ENCODE measurements around the gene CTIF. TPM values are rescaled to one million over a fixed set of nuclear protein-coding genes. Genes with fewer than 3 reads are reported as not detected.

The CTIF gene
- polyA plus RNA-seq, 4 donors: 8.1 to 22.6 (median 11.3) TPM

DNA sequence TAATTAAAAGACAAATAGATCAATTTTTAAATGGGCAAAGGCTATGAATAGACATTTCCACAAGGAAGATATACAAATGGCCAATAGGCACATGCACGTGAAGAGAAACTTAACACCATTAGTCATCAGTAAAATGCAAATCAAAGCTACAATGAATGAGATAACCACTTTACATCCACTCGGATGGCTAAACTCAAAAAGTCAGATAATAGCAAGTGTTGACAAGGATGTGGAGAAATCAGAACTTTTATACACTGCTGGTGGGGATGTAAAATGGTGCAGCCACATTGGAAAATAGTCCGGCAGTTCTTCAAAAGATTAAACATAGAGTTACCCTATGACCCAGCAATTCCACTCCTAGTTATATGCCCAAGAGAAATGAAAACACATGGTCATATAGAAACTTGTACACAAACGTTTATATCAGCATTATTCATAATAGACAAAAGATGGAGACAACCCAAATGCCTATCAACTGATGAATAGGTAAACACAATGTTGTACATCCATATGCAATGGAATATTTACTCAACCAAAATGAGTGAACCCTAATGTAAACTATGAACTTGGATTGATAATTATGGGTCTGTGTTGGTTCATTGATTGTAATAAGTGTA, 360.8 kb downstream of the CTIF start:
- 71 to 81% (median 73%) methylated on average over 4 of the region's 4 CpGs for whole genome bisulfite sequencing, 3 donors
- Histone ChIP-seq H3K27me3 (ENCODE audit: control insufficient read depth in 3 of 3, insufficient read depth in 3 of 3, low read length in 3 of 3) (no peaks in the 10 kb centered on the region), H3K36me3 (ENCODE audit: control insufficient read depth in 3 of 3, insufficient read depth in 2 of 3, low read depth in 1 of 3, low read length in 3 of 3) (no peaks in the 10 kb centered on the region), H3K27ac (ENCODE audit: low read depth in 1 of 3, low read length in 2 of 3) (no peak overlapping the region), H3K4me1 (ENCODE audit: control insufficient read depth in 3 of 3, insufficient read depth in 2 of 3, low read depth in 1 of 3, low read length in 2 of 3) (peaks cover 2 to 17% (median 6%) of the 10 kb centered on the region in 3 donors), H3K9me3 (ENCODE audit: control insufficient read depth in 2 of 2, insufficient read depth in 1 of 2, low read depth in 1 of 2, low read length in 1 of 2) (peaks cover 0 to 7% of the 10 kb centered on the region in 2 donors), H3K4me3 (ENCODE audit: low read depth in 1 of 3, low read length in 3 of 3) (no peak overlapping the region)
- FAIRE-seq (no peak), DNase-seq (no peak)

- DNase-seq (no peak), FAIRE-seq (no peak)
- 79 to 90% (median 88%) methylated on average over 1 of the region's 1 CpG for WGBS, 3 donors
These were observed 361.6 kb downstream of the CTIF start for GRCh38 chr18:48900469-48900868.

GRCh38 chr18:48901145-48902022, 362.6 kb downstream of the CTIF start:
- FAIRE-seq (no peak), DNase-seq (no peak)
- H3K9me3 ChIP-seq (ENCODE audit: control insufficient read depth in 2 of 2, insufficient read depth in 1 of 2, low read depth in 1 of 2, low read length in 1 of 2): peaks cover 0 to 15% of the 10 kb centered on the region in 2 donors
- H3K27ac ChIP-seq (ENCODE audit: low read depth in 1 of 3, low read length in 2 of 3): peak overlapping the region in 2 of 3 donors; percentile 28 to 75
- no peak overlapping the region for H3K4me3 ChIP-seq (ENCODE audit: low read depth in 1 of 3, low read length in 3 of 3)
- H3K4me1 ChIP-seq (ENCODE audit: control insufficient read depth in 3 of 3, insufficient read depth in 2 of 3, low read depth in 1 of 3, low read length in 2 of 3): peaks cover 2 to 17% (median 6%) of the 10 kb centered on the region in 3 donors
- 50 to 55% (median 51%) methylated on average over 4 of the region's 4 CpGs for WGBS, 3 donors
- H3K36me3 ChIP-seq (ENCODE audit: control insufficient read depth in 3 of 3, insufficient read depth in 2 of 3, low read depth in 1 of 3, low read length in 3 of 3): no peaks in the 10 kb centered on the region
- H3K27me3 ChIP-seq (ENCODE audit: control insufficient read depth in 3 of 3, insufficient read depth in 3 of 3, low read length in 3 of 3): no peaks in the 10 kb centered on the region

More at GRCh38 chr18:48900469-48900868, 361.6 kb downstream of the CTIF start:
- Histone ChIP-seq H3K27ac (ENCODE audit: low read depth in 1 of 3, low read length in 2 of 3) (no peak overlapping the region), H3K4me1 (ENCODE audit: control insufficient read depth in 3 of 3, insufficient read depth in 2 of 3, low read depth in 1 of 3, low read length in 2 of 3) (peaks cover 2 to 17% (median 6%) of the 10 kb centered on the region in 3 donors), H3K36me3 (ENCODE audit: control insufficient read depth in 3 of 3, insufficient read depth in 2 of 3, low read depth in 1 of 3, low read length in 3 of 3) (no peaks in the 10 kb centered on the region), H3K27me3 (ENCODE audit: control insufficient read depth in 3 of 3, insufficient read depth in 3 of 3, low read length in 3 of 3) (no peaks in the 10 kb centered on the region), H3K4me3 (ENCODE audit: low read depth in 1 of 3, low read length in 3 of 3) (no peak overlapping the region), H3K9me3 (ENCODE audit: control insufficient read depth in 2 of 2, insufficient read depth in 1 of 2, low read depth in 1 of 2, low read length in 1 of 2) (peaks cover 0 to 15% of the 10 kb centered on the region in 2 donors)

- WGBS, 3 donors: 41 to 50% (median 43%) methylated on average over 22 to 27 of the region's 27 CpGs
- no peak overlapping the region for H3K4me3 ChIP-seq (ENCODE audit: low read depth in 1 of 3, low read length in 3 of 3)
- H3K4me1 ChIP-seq (ENCODE audit: control insufficient read depth in 3 of 3, insufficient read depth in 2 of 3, low read depth in 1 of 3, low read length in 2 of 3): peaks cover 2 to 17% (median 6%) of the 10 kb centered on the region in 3 donors
- no peaks in the 10 kb centered on the region for H3K36me3 ChIP-seq (ENCODE audit: control insufficient read depth in 3 of 3, insufficient read depth in 2 of 3, low read depth in 1 of 3, low read length in 3 of 3)
- H3K9me3 ChIP-seq (ENCODE audit: control insufficient read depth in 2 of 2, insufficient read depth in 1 of 2, low read depth in 1 of 2, low read length in 1 of 2): peaks cover 0 to 15% of the 10 kb centered on the region in 2 donors
- no peak for FAIRE-seq
- H3K27ac ChIP-seq (ENCODE audit: low read depth in 1 of 3, low read length in 2 of 3): peak overlapping the region in 2 of 3 donors; percentile 55 to 75
- DNase-seq: peak; percentile 49 to 93
- no peaks in the 10 kb centered on the region for H3K27me3 ChIP-seq (ENCODE audit: control insufficient read depth in 3 of 3, insufficient read depth in 3 of 3, low read length in 3 of 3)
These were observed 363.4 kb downstream of the CTIF start for GRCh38 chr18:48902023-48902855.

DNA sequence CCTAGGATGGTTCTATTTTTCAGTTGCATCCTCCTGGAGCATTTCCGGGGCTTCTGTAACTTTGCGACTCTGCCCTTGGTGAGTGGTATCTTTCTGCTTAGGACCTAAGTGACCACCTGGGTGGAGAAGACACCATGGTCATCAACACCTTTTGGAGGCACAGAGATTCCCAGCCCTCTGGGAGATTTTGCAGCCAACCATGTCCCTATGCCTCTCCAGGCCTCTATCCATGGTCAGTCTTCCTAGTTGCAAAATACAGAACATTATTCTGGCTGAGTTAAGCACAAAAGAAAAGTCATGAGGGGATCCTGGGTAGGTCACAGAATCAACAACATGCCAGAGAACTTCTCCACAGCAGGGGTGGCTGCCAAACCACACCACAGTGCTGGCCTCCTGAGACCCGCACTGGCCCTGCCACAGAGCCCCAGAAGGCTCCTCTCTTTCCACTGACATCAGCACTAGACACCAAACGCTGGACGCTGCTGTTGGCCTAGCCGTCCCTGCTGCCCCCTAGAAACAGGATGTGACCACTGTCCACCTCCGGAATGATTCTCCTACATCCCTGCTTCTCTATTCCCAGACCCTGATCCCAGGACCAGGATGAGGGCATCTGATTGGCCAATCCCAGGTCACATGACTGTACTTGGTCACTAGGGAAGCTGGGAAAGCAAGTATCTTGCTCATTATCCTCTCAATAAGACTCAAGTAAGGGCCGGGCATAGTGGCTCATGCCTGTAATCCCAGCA, 364.2 kb downstream of the CTIF start:
- DNase-seq: no peak
- Histone ChIP-seq H3K27me3 (ENCODE audit: control insufficient read depth in 3 of 3, insufficient read depth in 3 of 3, low read length in 3 of 3) (no peaks in the 10 kb centered on the region), H3K9me3 (ENCODE audit: control insufficient read depth in 2 of 2, insufficient read depth in 1 of 2, low read depth in 1 of 2, low read length in 1 of 2) (peaks cover 0 to 15% of the 10 kb centered on the region in 2 donors), H3K36me3 (ENCODE audit: control insufficient read depth in 3 of 3, insufficient read depth in 2 of 3, low read depth in 1 of 3, low read length in 3 of 3) (no peaks in the 10 kb centered on the region), H3K27ac (ENCODE audit: low read depth in 1 of 3, low read length in 2 of 3) (peak overlapping the region in 1 of 3 donors; percentile 75), H3K4me1 (ENCODE audit: control insufficient read depth in 3 of 3, insufficient read depth in 2 of 3, low read depth in 1 of 3, low read length in 2 of 3) (peaks cover 2 to 17% (median 6%) of the 10 kb centered on the region in 3 donors), H3K4me3 (ENCODE audit: low read depth in 1 of 3, low read length in 3 of 3) (no peak overlapping the region)
- 84 to 94% (median 91%) methylated on average over 8 of the region's 8 CpGs for WGBS, 3 donors
- FAIRE-seq: no peak

GRCh38 chr18:48904091-48904490, 365.3 kb downstream of the CTIF start:
- DNase-seq (no peak), FAIRE-seq (no peak)
- Histone ChIP-seq H3K27ac (ENCODE audit: low read depth in 1 of 3, low read length in 2 of 3) (no peak overlapping the region), H3K9me3 (ENCODE audit: control insufficient read depth in 2 of 2, insufficient read depth in 1 of 2, low read depth in 1 of 2, low read length in 1 of 2) (peaks cover 0 to 15% of the 10 kb centered on the region in 2 donors), H3K36me3 (ENCODE audit: control insufficient read depth in 3 of 3, insufficient read depth in 2 of 3, low read depth in 1 of 3, low read length in 3 of 3) (no peaks in the 10 kb centered on the region), H3K4me3 (ENCODE audit: low read depth in 1 of 3, low read length in 3 of 3) (no peak overlapping the region), H3K4me1 (ENCODE audit: control insufficient read depth in 3 of 3, insufficient read depth in 2 of 3, low read depth in 1 of 3, low read length in 2 of 3) (peaks cover 2 to 17% (median 6%) of the 10 kb centered on the region in 3 donors), H3K27me3 (ENCODE audit: control insufficient read depth in 3 of 3, insufficient read depth in 3 of 3, low read length in 3 of 3) (no peaks in the 10 kb centered on the region)
- 91 to 98% (median 96%) methylated on average over 2 of the region's 2 CpGs for WGBS, 3 donors

DNA sequence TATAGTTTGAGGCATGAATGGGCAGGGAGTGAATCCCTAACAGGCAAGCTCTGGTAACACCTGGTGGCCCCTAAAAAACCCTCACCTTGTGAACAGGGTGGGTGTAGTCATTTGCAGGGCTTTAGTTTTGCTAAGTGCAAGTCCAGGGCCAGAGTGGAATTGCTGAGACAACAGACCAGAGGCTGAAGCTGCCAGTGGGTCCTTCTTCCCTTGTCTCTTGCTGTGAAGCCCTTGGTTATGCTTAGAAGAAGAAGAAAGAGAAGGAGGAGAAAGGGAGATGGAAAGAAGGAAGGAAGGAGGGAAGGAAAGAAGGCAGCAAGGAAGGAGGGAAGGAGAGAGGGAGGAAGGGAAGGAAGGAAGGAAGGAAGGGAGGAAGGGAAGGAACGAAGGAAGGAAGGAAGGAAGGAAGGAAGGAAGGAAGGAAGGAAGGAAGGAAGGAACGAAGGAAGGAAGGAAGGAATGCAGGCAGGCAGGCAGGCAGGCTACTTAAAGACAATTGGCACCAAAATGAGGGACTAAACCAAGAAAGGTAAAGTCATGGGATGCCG, 366.1 kb downstream of the CTIF start:
- no peaks in the 10 kb centered on the region for H3K36me3 ChIP-seq (ENCODE audit: control insufficient read depth in 3 of 3, insufficient read depth in 2 of 3, low read depth in 1 of 3, low read length in 3 of 3)
- peaks cover 0 to 15% of the 10 kb centered on the region in 2 donors for H3K9me3 ChIP-seq (ENCODE audit: control insufficient read depth in 2 of 2, insufficient read depth in 1 of 2, low read depth in 1 of 2, low read length in 1 of 2)
- DNase-seq (no peak), FAIRE-seq (no peak)
- H3K27me3 ChIP-seq (ENCODE audit: control insufficient read depth in 3 of 3, insufficient read depth in 3 of 3, low read length in 3 of 3): no peaks in the 10 kb centered on the region
- H3K4me3 ChIP-seq (ENCODE audit: low read depth in 1 of 3, low read length in 3 of 3): no peak overlapping the region
- H3K4me1 ChIP-seq (ENCODE audit: control insufficient read depth in 3 of 3, insufficient read depth in 2 of 3, low read depth in 1 of 3, low read length in 2 of 3): peaks cover 2 to 17% (median 6%) of the 10 kb centered on the region in 3 donors
- 78 to 86% (median 85%) methylated on average over 3 of the region's 3 CpGs for WGBS, 3 donors
- H3K27ac ChIP-seq (ENCODE audit: low read depth in 1 of 3, low read length in 2 of 3): no peak overlapping the region

Measured in small intestine (tissue), 7 donors.